Uterus (tissue), 4 donors: ENCODE data around the gene PMPCA. TPM values are rescaled to one million over a fixed set of nuclear protein-coding genes. Genes with fewer than 3 reads are reported as not detected.
"Not testable (repeated sequence)": the region's sequence is repeated elsewhere in the genome, so short reads cannot be mapped to it uniquely, and the experiment has no call there.

Experiments used
- DNase-seq, 2 donors: peaks; one replicate each; pipeline ENCODE4 v3.0.0-alpha.2; 2019 to 2020
- H3K27ac ChIP-seq, 2 donors: fragments of 200-600 bp; sonication (generic); 1 replicate in 1 of 2; 2 replicates in 1 of 2; pipeline ENCODE4 v1.5.1; 2016 to 2018
- H3K27me3 ChIP-seq, 2 donors: fragments of 200-600 bp; sonication (generic); one replicate each; pipeline ENCODE4 v1.5.1; 2018 to 2019; ENCODE audit warnings: control low read depth in 1 of 2
- H3K36me3 ChIP-seq, 2 donors: fragments of 200-600 bp; sonication (generic); one replicate each; pipeline ENCODE4 v1.5.1; 2019; ENCODE audit warnings: control low read depth in 1 of 2
- H3K4me1 ChIP-seq, 2 donors: fragments of 200-600 bp; sonication (generic); one replicate each; pipeline ENCODE4 v1.5.1; 2018 to 2019; ENCODE audit warnings: control low read depth in 1 of 2
- H3K4me3 ChIP-seq, 2 donors: fragments of 200-600 bp; sonication (generic); 1 replicate in 1 of 2; 2 replicates in 1 of 2; pipeline ENCODE4 v1.5.1; 2018 to 2019; ENCODE audit warnings: mild to moderate bottlenecking in 1 of 2
- H3K9me3 ChIP-seq, 2 donors: fragments of 200-600 bp; sonication (generic); one replicate each; pipeline ENCODE4 v1.5.1; 2019; ENCODE audit warnings: control low read depth in 1 of 2
- POLR2A ChIP-seq, 2 donors: fragments of 450-650 bp; IDR thresholded peaks; one replicate each; pipeline ENCODE4 v1.6.1; 2016; ENCODE audit warnings: antibody characterized with exemption in 2 of 2, mild to moderate bottlenecking in 1 of 2, moderate library complexity in 1 of 2
- intact Hi-C: fragments of 100-400 bp; cut with DNase I; formaldehyde crosslinking; loops from one replicate; pipeline ENCODE4 v1.15.1; 2023; ENCODE audit warnings: low total_unique reads
- total RNA-seq, 4 donors: library from RNA; depleted of rRNA in 3 of 4; stranded (reverse); fragments of >200 nt in 3 of 4; gene quantifications; one replicate each; pipeline versions ENCODE4 v1.1.0 to v1.2.4, GENCODE V29; 2014 to 2023
- TF ChIP-seq, protein P1 (sequence below), 4 experiments: fragments of 200-600 bp in 2 of 4; fragments of 450-650 bp in 2 of 4; sonication (generic) in 2 of 4; IDR thresholded peaks; one replicate each; pipeline ENCODE4 v1.5.1; 2016 to 2019; ENCODE audit warnings: antibody characterized with exemption in 4 of 4, mild to moderate bottlenecking in 2 of 4, moderate library complexity in 1 of 4
- donor health status: DM: yes; HTN: yes; CAD: no.

Gene PMPCA
- total RNA-seq, 4 donors from 2014 or later = 0.77 to 39.0 (median 29.5) TPM

DNA sequence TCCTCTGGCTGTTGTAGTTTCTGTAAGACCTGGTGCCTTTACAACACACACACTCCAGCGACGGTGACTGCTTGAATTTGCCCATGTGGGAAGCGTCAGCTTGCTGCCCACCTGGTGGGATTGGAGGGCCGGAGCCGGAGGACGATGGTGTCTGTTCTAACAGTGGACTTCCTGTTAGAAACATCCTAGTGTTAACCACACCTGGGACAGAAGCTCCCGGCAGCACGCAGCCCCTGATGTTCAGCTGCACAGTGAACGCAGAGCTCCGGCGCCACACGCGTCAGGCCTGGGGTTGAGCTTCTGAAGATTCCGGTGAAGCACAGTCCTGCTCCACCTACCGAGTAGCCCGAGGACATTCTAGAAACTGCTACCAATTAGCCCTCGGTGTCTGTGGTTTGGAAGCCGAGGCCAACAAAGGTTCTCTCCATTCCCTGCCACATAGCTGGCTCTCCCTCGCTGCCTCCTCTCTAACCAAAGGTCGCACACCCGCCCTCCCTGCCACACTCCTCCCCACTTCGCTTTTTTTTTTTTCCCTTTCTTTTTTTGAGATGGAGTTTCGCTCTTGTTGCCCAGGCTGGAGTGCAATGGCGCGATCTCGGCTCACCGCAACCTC lies 14.4 kb downstream of the PMPCA start:
- Histone ChIP-seq H3K36me3 (no peaks in the 10 kb centered on the region), H3K27ac (no peak overlapping the region), H3K4me3 (no peak overlapping the region), H3K9me3 (no peaks in the 10 kb centered on the region), H3K4me1 (no peaks in the 10 kb centered on the region), H3K27me3 (no peaks in the 10 kb centered on the region)
- intact Hi-C loops = no loop called here
- DNase-seq = no peak
- no peak for TF ChIP-seq POLR2A (IDR thresholded peaks at IDR 0.05)
- TF ChIP-seq, protein P1, sequence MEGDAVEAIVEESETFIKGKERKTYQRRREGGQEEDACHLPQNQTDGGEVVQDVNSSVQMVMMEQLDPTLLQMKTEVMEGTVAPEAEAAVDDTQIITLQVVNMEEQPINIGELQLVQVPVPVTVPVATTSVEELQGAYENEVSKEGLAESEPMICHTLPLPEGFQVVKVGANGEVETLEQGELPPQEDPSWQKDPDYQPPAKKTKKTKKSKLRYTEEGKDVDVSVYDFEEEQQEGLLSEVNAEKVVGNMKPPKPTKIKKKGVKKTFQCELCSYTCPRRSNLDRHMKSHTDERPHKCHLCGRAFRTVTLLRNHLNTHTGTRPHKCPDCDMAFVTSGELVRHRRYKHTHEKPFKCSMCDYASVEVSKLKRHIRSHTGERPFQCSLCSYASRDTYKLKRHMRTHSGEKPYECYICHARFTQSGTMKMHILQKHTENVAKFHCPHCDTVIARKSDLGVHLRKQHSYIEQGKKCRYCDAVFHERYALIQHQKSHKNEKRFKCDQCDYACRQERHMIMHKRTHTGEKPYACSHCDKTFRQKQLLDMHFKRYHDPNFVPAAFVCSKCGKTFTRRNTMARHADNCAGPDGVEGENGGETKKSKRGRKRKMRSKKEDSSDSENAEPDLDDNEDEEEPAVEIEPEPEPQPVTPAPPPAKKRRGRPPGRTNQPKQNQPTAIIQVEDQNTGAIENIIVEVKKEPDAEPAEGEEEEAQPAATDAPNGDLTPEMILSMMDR (IDR thresholded peaks at IDR 0.05) = no peak

DNA sequence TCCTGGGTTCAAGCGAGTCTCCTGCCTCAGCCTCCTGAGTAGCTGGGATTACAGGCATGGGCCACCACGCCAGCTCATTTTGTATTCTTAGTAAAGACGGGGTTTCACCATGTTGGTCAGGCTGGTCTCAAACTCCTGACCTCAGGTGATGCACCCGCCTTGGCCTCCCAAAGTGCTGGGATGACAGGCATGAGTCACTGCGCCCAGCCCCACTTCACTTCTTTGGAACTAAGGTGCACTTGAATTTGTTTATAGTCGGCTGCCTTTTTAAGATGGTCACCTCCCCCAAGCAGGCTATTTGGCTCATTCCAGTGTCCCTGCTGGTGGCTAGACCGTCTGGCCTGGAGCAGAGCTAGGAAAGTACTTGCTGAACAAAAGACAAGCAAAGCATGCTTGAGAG lies 14.9 kb downstream of the PMPCA start:
- H3K27me3 ChIP-seq, H3K36me3 ChIP-seq, H3K27ac ChIP-seq, H3K4me3 ChIP-seq, H3K4me1 ChIP-seq, H3K9me3 ChIP-seq, intact Hi-C loops, DNase-seq: not testable (repeated sequence)

DNA sequence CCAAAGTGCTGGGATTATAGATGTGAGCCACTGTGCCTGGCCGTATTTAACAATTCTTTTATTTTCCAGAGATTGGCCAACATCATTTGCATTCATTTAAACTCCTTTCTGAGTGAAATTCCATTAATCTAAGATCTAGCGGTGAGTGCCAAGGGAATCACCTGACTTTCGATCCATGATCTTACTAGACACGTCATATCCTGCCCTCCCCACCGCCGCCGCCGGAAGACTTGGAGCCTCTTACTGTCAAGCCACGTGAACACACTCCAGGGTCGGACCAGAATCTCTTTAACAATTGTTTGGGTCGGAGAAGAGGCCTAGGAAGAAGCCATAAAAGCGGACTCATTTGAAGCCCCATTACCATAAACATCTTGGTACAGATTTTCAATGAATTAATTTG lies 16.3 kb downstream of the PMPCA start:
- Histone ChIP-seq H3K27me3 (no peaks in the 10 kb centered on the region), H3K36me3 (no peaks in the 10 kb centered on the region), H3K9me3 (no peaks in the 10 kb centered on the region), H3K4me3 (no peak overlapping the region), H3K27ac (no peak overlapping the region), H3K4me1 (no peaks in the 10 kb centered on the region)
- intact Hi-C loops = no loop called here
- no peak for TF ChIP-seq POLR2A (IDR thresholded peaks at IDR 0.05)
- TF ChIP-seq, protein P1 (IDR thresholded peaks at IDR 0.05) = no peak
- peak in 1 of 2 donors; percentile 45 for DNase-seq

DNA sequence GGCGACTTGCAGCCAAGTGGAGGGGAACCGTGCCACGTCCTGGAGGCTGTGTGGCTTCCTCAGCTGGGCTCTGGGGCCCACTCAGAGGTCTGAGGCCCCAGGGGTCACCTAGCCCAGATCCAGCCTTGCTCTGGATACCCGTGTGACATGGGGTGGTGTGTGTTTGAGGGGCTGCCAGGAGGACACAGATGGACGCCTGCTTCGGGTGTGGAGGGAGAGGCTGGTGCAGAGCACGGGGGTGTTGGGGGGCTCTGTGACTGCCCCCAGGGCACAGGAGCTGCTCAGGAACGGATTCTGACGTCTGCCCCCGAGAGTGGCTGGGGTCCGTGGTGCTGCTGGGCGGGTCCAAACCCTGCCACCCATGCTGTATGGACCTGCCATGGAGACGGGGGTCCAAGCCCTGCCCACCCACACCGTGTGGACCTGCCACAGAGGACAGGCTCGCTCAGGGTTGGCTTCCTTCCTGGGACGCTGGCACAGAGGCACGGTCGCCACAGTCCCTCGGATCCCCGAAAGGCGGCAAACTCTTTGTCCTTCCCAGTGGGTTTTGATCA lies 18.7 kb downstream of the PMPCA start:
- Histone ChIP-seq H3K27me3 (no peaks in the 10 kb centered on the region), H3K4me3 (no peak overlapping the region), H3K9me3 (no peaks in the 10 kb centered on the region), H3K27ac (no peak overlapping the region), H3K36me3 (no peaks in the 10 kb centered on the region), H3K4me1 (no peaks in the 10 kb centered on the region)
- no peak for DNase-seq
- no peak for TF ChIP-seq POLR2A (IDR thresholded peaks at IDR 0.05)
- TF ChIP-seq, protein P1 (IDR thresholded peaks at IDR 0.05) = no peak
- intact Hi-C loops = no loop called here

DNA sequence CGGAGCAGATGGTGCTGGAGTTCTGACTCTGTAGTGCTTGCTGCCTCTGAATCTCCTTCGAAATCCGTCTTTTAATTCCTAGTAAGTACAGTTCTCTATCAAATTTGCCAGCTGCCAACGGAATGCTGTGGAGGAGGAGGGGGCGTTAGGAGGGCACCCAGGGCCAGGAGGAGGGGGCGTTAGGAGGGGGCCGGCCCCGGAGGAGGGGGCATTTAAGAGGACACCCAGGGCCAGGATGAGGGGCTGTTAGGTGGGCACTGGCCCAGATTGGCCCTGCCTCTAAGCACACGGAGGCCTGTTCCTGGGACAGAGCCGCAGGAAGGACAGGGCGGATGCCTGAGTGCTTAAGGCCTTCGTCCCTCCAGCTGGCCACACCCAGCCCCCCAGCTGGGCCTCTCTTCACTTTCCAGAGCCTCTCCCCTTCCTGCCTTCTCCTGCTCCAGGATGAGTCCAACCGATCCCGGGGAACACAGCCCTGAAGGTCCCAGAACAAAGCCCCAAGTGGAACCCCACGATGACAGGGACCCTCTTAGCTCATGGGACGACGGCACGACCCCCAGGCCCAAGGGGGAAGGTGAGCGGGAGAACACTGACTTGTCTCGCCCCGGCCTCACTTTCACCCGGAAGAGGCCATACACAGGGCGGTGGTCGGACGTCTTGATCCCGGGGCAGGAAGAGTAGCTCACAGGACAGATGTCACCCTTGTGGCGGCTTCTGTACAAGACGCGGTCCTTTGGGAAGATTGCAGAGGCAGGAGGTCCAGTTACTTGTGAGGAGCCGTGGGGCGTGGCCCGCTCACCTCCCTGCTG lies 19.4 kb downstream of the PMPCA start:
- intact Hi-C loops = no loop called here
- TF ChIP-seq, protein P1 (IDR thresholded peaks at IDR 0.05) = no peak
- no peak for TF ChIP-seq POLR2A (IDR thresholded peaks at IDR 0.05)
- H3K36me3 ChIP-seq = no peaks in the 10 kb centered on the region
- no peaks in the 10 kb centered on the region for H3K4me1 ChIP-seq
- no peak overlapping the region for H3K27ac ChIP-seq
- DNase-seq = no peak
- no peak overlapping the region for H3K4me3 ChIP-seq
- H3K27me3 ChIP-seq = no peaks in the 10 kb centered on the region
- H3K9me3 ChIP-seq = no peaks in the 10 kb centered on the region
